Measurements from ENCODE around the gene ZBTB32.
A peak's percentile ranks its signal among the peaks of the same experiment; 100 is the strongest.

The ZBTB32 gene

GRCh38 chr19:35738021-35738886 is 33.9 kb downstream of the ZBTB32 start:
- DNase-seq, result no peak

GRCh38 chr19:35738887-35739229 is 34.5 kb downstream of the ZBTB32 start:
- no peak for DNase-seq

- DNase-seq, result no peak
These were observed 35.1 kb downstream of the ZBTB32 start for GRCh38 chr19:35739275-35740107.

- no peak for DNase-seq
These were observed 35.7 kb downstream of the ZBTB32 start for GRCh38 chr19:35740108-35740422.

GRCh38 chr19:35740423-35741202 is 36.3 kb downstream of the ZBTB32 start:
- peak; percentile 93 for DNase-seq

GRCh38 chr19:35741203-35741515 is 36.8 kb downstream of the ZBTB32 start:
- peak; percentile 27 for DNase-seq

GRCh38 chr19:35742121-35742724 is 37.9 kb downstream of the ZBTB32 start, which contains the start of gene IGFLR1:
Gene IGFLR1, minus strand, starts transcription at chr19:35742452. Its CDS starts 1,272 bp downstream, at chr19:35741180.
- DNase-seq, result peak; percentile 48

GRCh38 chr19:35743640-35744429 is 39.5 kb downstream of the ZBTB32 start:
- DNase-seq, result no peak

- DNase-seq, result peak; percentile 87
These were observed 40.3 kb downstream of the ZBTB32 start for GRCh38 chr19:35744430-35745327.

GRCh38 chr19:35745328-35746086 is 41.1 kb downstream of the ZBTB32 start, which contains the start of the genes PSENEN and U2AF1L4:
Gene PSENEN, plus strand, starts transcription at chr19:35745651. Its CDS starts 280 bp downstream, at chr19:35745931.
Gene U2AF1L4, minus strand, starts transcription at chr19:35745418. Its CDS starts 27 bp downstream, at chr19:35745391.
- DNase-seq, result peak; percentile 96

GRCh38 chr19:35746087-35746462 is 41.7 kb downstream of the ZBTB32 start:
- DNase-seq, result no peak

GRCh38 chr19:35746531-35746930 is 42.2 kb downstream of the ZBTB32 start:
- no peak for DNase-seq

- DNase-seq, result peak; percentile 98
These were observed 44.0 kb downstream of the ZBTB32 start, which contains the start of gene LIN37 for GRCh38 chr19:35748106-35749020. Gene LIN37, plus strand, starts transcription at chr19:35748576. Its CDS starts 149 bp downstream, at chr19:35748725.

GRCh38 chr19:35750167-35750566 is 45.8 kb downstream of the ZBTB32 start:
- no peak for DNase-seq

GRCh38 chr19:35751839-35752745 is 47.7 kb downstream of the ZBTB32 start:
- DNase-seq, result no peak

GRCh38 chr19:35752746-35753350 is 48.5 kb downstream of the ZBTB32 start:
- no peak for DNase-seq

All from activated effector memory CD4-positive, alpha-beta T cell treated with Interleukin-2 at 50 U/mL for 16 hours (primary cell).